GM06990 (cell line): ENCODE data around the gene RAPGEF5.

Source experiments
- DNase-seq: peaks from one replicate; pipeline ENCODE4 v3.0.0-alpha.2; 2011; ENCODE audit not compliant: insufficient read length; ENCODE audit errors: extremely low read depth
- H3K27me3 ChIP-seq: replicated peaks from 2 replicates; pipeline ENCODE4 v1.6.0; 2011; ENCODE audit warnings: low read length; ENCODE audit not compliant: control insufficient read depth, insufficient read depth
- H3K36me3 ChIP-seq: 2 replicates; pipeline ENCODE4 v1.5.1; 2011; ENCODE audit warnings: low read length; ENCODE audit not compliant: control insufficient read depth, insufficient read depth
- H3K4me3 ChIP-seq: replicated peaks from 2 replicates; pipeline ENCODE4 v1.5.1; 2011; ENCODE audit warnings: low read depth, mild to moderate bottlenecking, control low read depth, low read length
- CTCF ChIP-seq: IDR thresholded peaks from 2 replicates; pipeline ENCODE4 v1.5.1; 2011; ENCODE audit warnings: low read length, control low read depth, mild to moderate bottlenecking, inconsistent platforms; ENCODE audit not compliant: insufficient read depth, poor library complexity, severe bottlenecking

The RAPGEF5 gene

GRCh38 chr7:22271311-22271710 is 85.6 kb downstream of the RAPGEF5 start:
- no peak for TF ChIP-seq CTCF
- H3K36me3 ChIP-seq = no peaks in the 10 kb centered on the region
- H3K27me3 ChIP-seq = no peaks in the 10 kb centered on the region
- DNase-seq = no peak
- H3K4me3 ChIP-seq = no peak overlapping the region

- Histone ChIP-seq H3K27me3 (no peaks in the 10 kb centered on the region), H3K4me3 (no peak overlapping the region), H3K36me3 (no peaks in the 10 kb centered on the region)
- DNase-seq = no peak
- TF ChIP-seq CTCF = no peak
These were observed 86.6 kb downstream of the RAPGEF5 start for GRCh38 chr7:22270371-22270770.

- TF ChIP-seq CTCF = no peak
- Histone ChIP-seq H3K36me3 (no peaks in the 10 kb centered on the region), H3K4me3 (no peak overlapping the region), H3K27me3 (no peaks in the 10 kb centered on the region)
- no peak for DNase-seq
These were observed 87.0 kb downstream of the RAPGEF5 start for GRCh38 chr7:22269963-22270362.

GRCh38 chr7:22268884-22269421 is 88.0 kb downstream of the RAPGEF5 start:
- TF ChIP-seq CTCF = no peak
- no peaks in the 10 kb centered on the region for H3K36me3 ChIP-seq
- no peak overlapping the region for H3K4me3 ChIP-seq
- no peak for DNase-seq
- H3K27me3 ChIP-seq = no peaks in the 10 kb centered on the region

GRCh38 chr7:22267930-22268615 is 88.9 kb downstream of the RAPGEF5 start:
- no peak overlapping the region for H3K4me3 ChIP-seq
- TF ChIP-seq CTCF = no peak
- H3K27me3 ChIP-seq = no peaks in the 10 kb centered on the region
- H3K36me3 ChIP-seq = no peaks in the 10 kb centered on the region
- DNase-seq = no peak

GRCh38 chr7:22262538-22262937 is 94.4 kb downstream of the RAPGEF5 start:
- Histone ChIP-seq H3K36me3 (no peaks in the 10 kb centered on the region), H3K4me3 (no peak overlapping the region), H3K27me3 (no peaks in the 10 kb centered on the region)
- TF ChIP-seq CTCF = no peak
- DNase-seq = no peak
